SK-N-SH (cell line): ENCODE results near the gene DYRK1A. TPM values are rescaled to one million over a fixed set of nuclear protein-coding genes. Genes with fewer than 3 reads are reported as not detected.

Source experiments
- CTCF ChIA-PET: fragments of 300-600, 350-600 bp; formaldehyde crosslinking; extraction: SDS; loops from one replicate; lab custom pipeline; 2021; lab: Yijun Ruan, JAX
- POLR2A ChIA-PET: fragments of 350-600 bp; sonication (Branson Sonifier 250); formaldehyde crosslinking; extraction: SDS; loops from one replicate; lab custom pipeline; 2020; ENCODE audit warnings: antibody characterized with exemption, inconsistent platforms; lab: Yijun Ruan, JAX
- DNase-seq: peaks from one replicate; pipeline ENCODE4 v3.0.0; 2012
- H2AFZ ChIP-seq: fragments of 200-600 bp; sonication (generic); 2 replicates; pipeline ENCODE4 v1.8.1; 2016; ENCODE audit warnings: antibody characterized with exemption, mild to moderate bottlenecking, low read depth
- H3F3A ChIP-seq: fragments of 200-600 bp; sonication (generic); replicated peaks from 2 replicates; pipeline ENCODE3; 2016; ENCODE audit warnings: antibody characterized with exemption, mild to moderate bottlenecking; ENCODE audit not compliant: insufficient read depth
- H3K27ac ChIP-seq, 2 experiments: fragments of 200-500 bp in 1 of 2; fragments of 200-600 bp in 1 of 2; sonication (Bioruptor generic) in 1 of 2; sonication (generic), shearing (Covaris generic) in 1 of 2; 2 replicates each; pipeline versions ENCODE4 v1.5.1 to v1.6.1; 2014 to 2016; ENCODE audit warnings: low read depth in 2 of 2, inconsistent platforms in 1 of 2, low read length in 1 of 2, mild to moderate bottlenecking in 1 of 2, mixed read lengths in 1 of 2
- H3K27me3 ChIP-seq: fragments of 200-600 bp; sonication (generic), shearing (Covaris generic); 2 replicates; pipeline ENCODE4 v1.6.1; 2016; ENCODE audit warnings: mixed run types; ENCODE audit not compliant: insufficient read depth
- H3K36me3 ChIP-seq, 2 experiments: fragments of 200-500 bp in 1 of 2; fragments of 200-600 bp in 1 of 2; sonication (Bioruptor generic) in 1 of 2; sonication (generic) in 1 of 2; replicated peaks in 1 of 2; 2 replicates each; pipeline versions ENCODE3 to v1.5.1; 2014 to 2016; ENCODE audit warnings: low read length in 1 of 2, mild to moderate bottlenecking in 1 of 2; ENCODE audit not compliant: insufficient read depth in 2 of 2, control insufficient read depth in 1 of 2
- H3K4me1 ChIP-seq, 2 experiments: fragments of 200-500 bp in 1 of 2; fragments of 200-600 bp in 1 of 2; sonication (Bioruptor generic) in 1 of 2; sonication (generic), shearing (Covaris generic) in 1 of 2; 2 replicates each; pipeline versions ENCODE4 v1.5.1 to v1.6.1; 2014 to 2016; ENCODE audit warnings: low read depth in 1 of 2, low read length in 1 of 2, mixed run types in 1 of 2; ENCODE audit not compliant: insufficient read depth in 2 of 2, control insufficient read depth in 1 of 2
- H3K4me2 ChIP-seq: fragments of 200-600 bp; sonication (generic), shearing (Covaris generic); 2 replicates; pipeline ENCODE4 v1.6.1; 2017; ENCODE audit warnings: mixed run types
- H3K4me3 ChIP-seq, 2 experiments: fragments of 200-500 bp in 1 of 2; fragments of 200-600 bp in 1 of 2; sonication (Bioruptor generic) in 1 of 2; sonication (generic), shearing (Covaris generic) in 1 of 2; 2 replicates each; pipeline versions ENCODE4 v1.5.1 to v1.8.1; 2014 to 2016; ENCODE audit warnings: low read depth in 2 of 2, inconsistent platforms in 1 of 2, low read length in 1 of 2, mild to moderate bottlenecking in 1 of 2, mixed read lengths in 1 of 2, moderate library complexity in 1 of 2
- H3K79me2 ChIP-seq: fragments of 200-600 bp; sonication (generic); 2 replicates; pipeline ENCODE4 v1.8.1; 2017; ENCODE audit warnings: mild to moderate bottlenecking; ENCODE audit not compliant: insufficient read depth
- H3K9ac ChIP-seq: fragments of 200-600 bp; sonication (generic); 2 replicates; pipeline ENCODE4 v1.6.1; 2017; ENCODE audit warnings: mixed run types
- H3K9me2 ChIP-seq: fragments of 200-600 bp; sonication (generic); 2 replicates; pipeline ENCODE4 v1.6.1; 2017; ENCODE audit warnings: mixed run types
- H3K9me3 ChIP-seq: fragments of 200-600 bp; sonication (generic); 2 replicates; pipeline ENCODE4 v1.6.1; 2017; ENCODE audit warnings: mixed run types, mild to moderate bottlenecking, moderate library complexity
- H4K20me1 ChIP-seq: fragments of 200-600 bp; sonication (generic); 2 replicates; pipeline ENCODE4 v1.6.1; 2017; ENCODE audit warnings: mild to moderate bottlenecking, mixed run types; ENCODE audit not compliant: insufficient read depth
- ELF1 ChIP-seq: IDR thresholded peaks from 2 replicates; pipeline ENCODE4 v1.4.0; 2012
- EZH2phosphoT487 ChIP-seq: fragments of 200-600 bp; sonication (generic); IDR thresholded peaks from 2 replicates; pipeline ENCODE4 v1.6.1; 2017; ENCODE audit warnings: low read depth, mixed run types, mild to moderate bottlenecking, antibody characterized with exemption, moderate library complexity, borderline replicate concordance
- FOXJ3 ChIP-seq: sonication (generic); formaldehyde crosslinking; IDR thresholded peaks from 2 replicates; pipeline ENCODE4 v1.5.1; 2020; ENCODE audit warnings: mild to moderate bottlenecking, missing genetic modification reagents
- JUND ChIP-seq: IDR thresholded peaks from 2 replicates; pipeline ENCODE4 v1.4.0; 2012
- SIN3A ChIP-seq: IDR thresholded peaks from 2 replicates; pipeline ENCODE4 v1.6.1; 2012; ENCODE audit warnings: low read depth, mild to moderate bottlenecking, low read length, moderate library complexity, borderline replicate concordance
- SMC3 ChIP-seq: IDR thresholded peaks from 2 replicates; pipeline ENCODE4 v1.6.1; 2012; ENCODE audit warnings: low read depth, low read length, improper control_type of control experiment
- TEAD4 ChIP-seq: IDR thresholded peaks from 2 replicates; pipeline ENCODE4 v1.4.0; 2012; ENCODE audit warnings: mild to moderate bottlenecking, borderline replicate concordance; ENCODE audit not compliant: insufficient read depth
- WGBS: methylation state at CpG from one replicate; pipeline ENCODE4 v1.1.6; 2017; ENCODE audit warnings: low lambda C conversion rate; 5-methylcytosine and 5-hydroxymethylcytosine counted together
- polyA plus RNA-seq, 3 experiments: library from polyadenylated mRNA; depleted of rRNA; stranded (reverse); fragments of >200 nt; gene quantifications; 2 replicates each; pipeline ENCODE4 v1.2.3, GENCODE V29; 2012
- TF ChIP-seq, protein P1 (sequence below): IDR thresholded peaks from 2 replicates; pipeline ENCODE4 v1.4.0; 2012; ENCODE audit warnings: low read depth, borderline replicate concordance

The DYRK1A gene
- polyA plus RNA-seq, 1 of the 3 experiments (the other 2 are of a cell fraction): 19.3 TPM

DNA sequence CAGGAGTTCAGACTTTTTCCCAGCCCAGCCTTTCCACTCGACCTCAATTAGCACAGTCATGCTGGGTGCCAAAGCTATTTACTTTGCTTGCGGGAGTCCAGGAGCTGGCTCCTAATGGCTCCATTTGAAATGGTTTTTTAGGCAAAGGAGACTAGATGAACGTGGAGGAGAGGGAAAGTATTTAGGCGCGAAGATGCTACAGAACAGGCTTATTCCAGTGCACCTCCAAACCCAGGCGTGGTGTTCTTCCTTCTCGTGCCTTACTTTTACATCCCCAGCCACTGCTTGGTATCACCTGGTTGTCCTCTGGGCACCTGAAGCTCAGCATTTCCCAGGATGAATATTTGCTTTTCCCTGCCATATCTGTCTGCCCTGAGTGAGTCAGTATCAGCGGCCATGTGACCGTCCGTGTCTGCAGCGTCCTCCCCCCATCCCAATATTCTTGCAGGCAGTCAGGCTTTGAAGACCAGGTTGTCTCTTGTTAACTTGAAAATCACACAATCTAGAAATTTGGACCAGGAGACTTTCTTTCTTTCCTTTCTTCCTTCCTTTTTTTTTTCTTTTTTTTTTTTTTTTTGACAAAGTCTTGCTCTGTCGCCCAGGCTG lies 198.5 kb downstream of the DYRK1A start:
- POLR2A ChIA-PET: interaction anchor here (1.5 kb wide), 1 partner anchor 297 kb away, joined by 7 read pairs; the partner anchor contains the start of gene VPS26C
- CTCF ChIA-PET: interaction anchor here (1.6 to 2.9 kb wide), 3 partner anchors 8 to 147 kb away, joined by 5 to 8 read pairs (median 8); no protein-coding TSS in a partner anchor
- Histone ChIP-seq H3K79me2 (no peaks in the 10 kb centered on the region), H4K20me1 (no peaks in the 10 kb centered on the region), H3F3A (peaks cover 12% of the 10 kb centered on the region), H3K4me2 (peak overlapping the region; percentile 96), H3K27me3 (0 out of 2 replicates have a peak, but pooled peaks cover under 1% of the 10 kb centered on the region), H3K27ac (peak overlapping the region; percentile 87 to 99), H3K4me3 (peak overlapping the region; percentile 68 to 73), H3K4me1 (peaks cover 7 to 20% of the 10 kb centered on the region in 2 experiments; a peak in 2 of 4 replicates), H2AFZ (peak overlapping the region; percentile 79), H3K9me3 (no peaks in the 10 kb centered on the region), H3K36me3 (no peaks in the 10 kb centered on the region), H3K9ac (peak overlapping the region; percentile 94; the same call in 1 of the 2 replicates), H3K9me2 (no peaks in the 10 kb centered on the region)
- no peak for DNase-seq
- WGBS: 75% methylated on average over 12 of the region's 12 CpGs
- TF ChIP-seq, protein P1, sequence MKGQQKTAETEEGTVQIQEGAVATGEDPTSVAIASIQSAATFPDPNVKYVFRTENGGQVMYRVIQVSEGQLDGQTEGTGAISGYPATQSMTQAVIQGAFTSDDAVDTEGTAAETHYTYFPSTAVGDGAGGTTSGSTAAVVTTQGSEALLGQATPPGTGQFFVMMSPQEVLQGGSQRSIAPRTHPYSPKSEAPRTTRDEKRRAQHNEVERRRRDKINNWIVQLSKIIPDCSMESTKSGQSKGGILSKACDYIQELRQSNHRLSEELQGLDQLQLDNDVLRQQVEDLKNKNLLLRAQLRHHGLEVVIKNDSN: peak; percentile 62; the same call in 1 of the 2 replicates
- no peak for TF ChIP-seq ELF1
- TF ChIP-seq, all 33 proteins: peak for 1

DNA sequence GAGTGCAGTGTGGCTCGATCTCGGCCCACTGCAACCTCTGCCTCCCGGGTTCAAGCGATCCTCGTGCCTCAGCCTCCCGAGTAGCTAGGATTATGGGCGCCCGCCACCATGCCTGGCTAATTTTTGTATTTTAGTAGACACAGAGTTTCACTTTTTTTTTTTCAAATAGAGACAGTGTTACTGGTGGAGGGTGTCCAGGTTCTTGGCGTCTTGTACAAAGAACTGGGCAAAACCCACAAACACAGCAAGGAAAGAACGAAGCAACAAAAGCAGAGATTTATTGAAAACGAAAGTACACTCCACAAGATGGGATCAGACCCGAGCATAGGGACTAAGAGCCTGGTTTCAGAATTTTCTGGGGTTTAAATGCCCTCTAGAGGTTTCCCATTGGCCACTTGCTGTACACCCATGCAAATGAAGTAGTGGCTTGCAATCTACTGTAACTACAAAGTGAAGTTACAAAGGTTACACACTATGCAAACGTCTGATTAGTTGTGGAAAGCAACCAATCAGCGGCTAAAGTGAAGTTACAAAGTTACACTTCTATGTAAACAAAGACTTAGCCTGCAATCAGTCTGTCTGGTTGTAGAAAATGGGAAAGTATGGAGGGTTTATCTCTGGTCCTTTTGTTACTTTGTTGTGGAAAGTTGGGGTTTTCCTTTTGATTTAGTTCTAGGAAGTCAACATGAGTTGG lies 199.1 kb downstream of the DYRK1A start:
- CTCF ChIA-PET: no interaction called here
- Histone ChIP-seq H3K4me1 (peaks cover 7 to 20% of the 10 kb centered on the region in 2 experiments; a peak in 2 of 4 replicates), H3K9me2 (no peaks in the 10 kb centered on the region), H3K9me3 (no peaks in the 10 kb centered on the region), H3K9ac (no peak overlapping the region), H3K36me3 (no peaks in the 10 kb centered on the region), H4K20me1 (no peaks in the 10 kb centered on the region), H3K79me2 (no peaks in the 10 kb centered on the region), H3K4me2 (no peak overlapping the region), H3K27ac (no peak overlapping the region), H3K4me3 (no peak overlapping the region), H3K27me3 (0 out of 2 replicates have a peak, but pooled peaks cover 6% of the 10 kb centered on the region), H2AFZ (no peak overlapping the region), H3F3A (peaks cover 12% of the 10 kb centered on the region)
- POLR2A ChIA-PET: no interaction called here
- DNase-seq: no peak
- TF ChIP-seq FOXJ3 (CRISPR knock-in tag) (no peak), SIN3A (no peak), SMC3 (no peak), TEAD4 (no peak), EZH2phosphoT487 (no peak), JUND (no peak)
- WGBS: 90% methylated on average over 14 of the region's 14 CpGs
